C4-2B (cell line): Measurements from ENCODE around the gene PRKD1.

Source experiments
- CTCF ChIP-seq: fragments of 450-650 bp; conservative IDR thresholded peaks from 2 replicates; pipeline ENCODE4 v1.5.1; 2017; ENCODE audit warnings: mild to moderate bottlenecking
- ZFX ChIP-seq: fragments of 450-650 bp; IDR thresholded peaks from 2 replicates; pipeline ENCODE4 v1.6.1; 2017

- TF ChIP-seq CTCF = no peak
- TF ChIP-seq ZFX = no peak
These were observed 172.2 kb downstream of the PRKD1 start for GRCh38 chr14:29755311-29756018.
